Frontal cortex (tissue), 4 donors: ENCODE data around the gene ARHGAP24. TPM values are rescaled to one million over a fixed set of nuclear protein-coding genes. Genes with fewer than 3 reads are reported as not detected.

Source experiments
- DNase-seq, 2 donors: peaks; one replicate each; pipeline ENCODE4 v3.0.0; 2012; ENCODE audit warnings: low spot score in 2 of 2
- FAIRE-seq: peaks from 2 replicates; lab custom pipeline; 2012; peaks lifted over from hg19 to GRCh38; lab: Jason Lieb, UNC
- total RNA-seq: library from RNA; depleted of rRNA; stranded (reverse); fragments of >200 nt; gene quantifications from one replicate; pipeline ENCODE4 v1.2.3, GENCODE V29; 2014
- donor health status: control.
- donor health status: control.
- donor health status: control.

The ARHGAP24 gene
- total RNA-seq, 1 donor from 2014 or later, result 1.6 TPM

GRCh38 chr4:85919200-85919887 is 444.4 kb downstream of the ARHGAP24 start:
- DNase-seq (no peak), FAIRE-seq (no peak)

- DNase-seq (no peak), FAIRE-seq (no peak)
Measured at GRCh38 chr4:85925071-85925470, 450.1 kb downstream of the ARHGAP24 start.

- FAIRE-seq (no peak), DNase-seq (no peak)
Measured at GRCh38 chr4:85928775-85929591, 454.0 kb downstream of the ARHGAP24 start.

GRCh38 chr4:85929961-85930665 is 455.2 kb downstream of the ARHGAP24 start:
- FAIRE-seq (no peak), DNase-seq (no peak)

- FAIRE-seq (no peak), DNase-seq (no peak)
Measured at GRCh38 chr4:85932500-85933290, 457.7 kb downstream of the ARHGAP24 start.

GRCh38 chr4:85933291-85933640 is 458.3 kb downstream of the ARHGAP24 start:
- DNase-seq, result no peak
- no peak for FAIRE-seq

- FAIRE-seq (no peak), DNase-seq (no peak)
Measured at GRCh38 chr4:85937507-85937906, 462.6 kb downstream of the ARHGAP24 start.

GRCh38 chr4:85938062-85938461 is 463.1 kb downstream of the ARHGAP24 start:
- no peak for DNase-seq
- no peak for FAIRE-seq

GRCh38 chr4:85938902-85939301 is 464.0 kb downstream of the ARHGAP24 start:
- no peak for DNase-seq
- FAIRE-seq, result no peak

- peak; percentile 15 for FAIRE-seq
- no peak for DNase-seq
Measured at GRCh38 chr4:85939595-85939994, 464.6 kb downstream of the ARHGAP24 start.

- no peak for DNase-seq
- no peak for FAIRE-seq
Measured at GRCh38 chr4:85940151-85940550, 465.2 kb downstream of the ARHGAP24 start.

GRCh38 chr4:85942107-85942506 is 467.2 kb downstream of the ARHGAP24 start:
- no peak for FAIRE-seq
- no peak for DNase-seq

- FAIRE-seq, result no peak
Measured at GRCh38 chr4:85946821-85947220, 471.9 kb downstream of the ARHGAP24 start.

GRCh38 chr4:85951099-85951498 is 476.1 kb downstream of the ARHGAP24 start:
- DNase-seq (no peak), FAIRE-seq (no peak)

More at GRCh38 chr4:85946821-85947220, 471.9 kb downstream of the ARHGAP24 start:
- no peak for DNase-seq

- DNase-seq (no peak), FAIRE-seq (peak; percentile 23)
Measured at GRCh38 chr4:85952528-85952927, 477.6 kb downstream of the ARHGAP24 start.

GRCh38 chr4:85952972-85953650 is 478.2 kb downstream of the ARHGAP24 start:
- FAIRE-seq, result no peak

GRCh38 chr4:85953651-85954018 is 478.7 kb downstream of the ARHGAP24 start:
- no peak for DNase-seq
- no peak for FAIRE-seq

More at GRCh38 chr4:85952972-85953650, 478.2 kb downstream of the ARHGAP24 start:
- DNase-seq, result no peak

GRCh38 chr4:85955620-85956292 is 480.8 kb downstream of the ARHGAP24 start:
- FAIRE-seq (no peak), DNase-seq (no peak)
